Measurements from ENCODE around the gene CHRM4.

The CHRM4 gene

DNA sequence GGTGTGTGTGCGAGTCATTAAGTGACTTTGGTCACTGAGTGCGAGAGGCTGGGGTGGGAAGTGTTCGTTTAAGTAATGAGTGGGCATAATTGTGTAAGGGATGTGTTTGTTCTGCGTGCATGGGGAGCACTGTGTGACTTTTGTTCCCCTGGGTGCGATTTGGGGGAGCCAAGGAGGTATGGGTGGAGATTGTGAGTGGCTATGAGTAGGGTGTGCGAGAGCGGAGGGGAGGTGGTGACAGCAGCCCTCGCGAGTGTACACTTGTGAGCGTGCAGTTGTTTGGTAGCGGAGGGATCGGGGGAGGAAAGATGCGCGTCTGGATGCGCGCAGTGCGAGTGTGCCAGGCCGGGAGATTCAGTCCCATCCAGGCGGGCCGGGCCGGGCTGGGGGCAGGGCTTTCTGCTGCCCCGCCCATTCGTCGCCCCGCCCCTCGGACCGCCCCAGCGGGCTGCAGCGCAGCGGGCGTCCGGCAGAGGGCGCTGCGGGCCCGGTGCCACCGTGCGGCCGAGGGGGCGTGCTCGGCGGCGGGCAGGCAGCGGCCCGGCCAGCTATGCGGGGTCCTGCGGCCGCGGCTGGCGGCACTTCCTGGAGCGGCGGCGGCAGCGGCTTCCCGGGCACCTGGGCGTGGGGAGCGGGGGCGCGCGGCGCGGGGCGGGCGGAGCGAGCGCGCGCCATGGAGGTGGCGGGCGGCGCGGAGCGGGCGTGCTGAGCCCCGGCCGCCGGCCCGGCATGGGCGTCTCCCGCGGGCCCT, 44.5 kb downstream of the CHRM4 start, which contains the start of gene DGKZ:
Gene DGKZ, plus strand, starts transcription at position 578 of the 751 bp plus-strand sequence. CDS start 197 bp downstream, outside the sequence.
- peak; percentile 97 for DNase-seq

- DNase-seq = no peak
Measured at GRCh38 chr11:46345881-46346484, 45.6 kb downstream of the CHRM4 start.

DNA sequence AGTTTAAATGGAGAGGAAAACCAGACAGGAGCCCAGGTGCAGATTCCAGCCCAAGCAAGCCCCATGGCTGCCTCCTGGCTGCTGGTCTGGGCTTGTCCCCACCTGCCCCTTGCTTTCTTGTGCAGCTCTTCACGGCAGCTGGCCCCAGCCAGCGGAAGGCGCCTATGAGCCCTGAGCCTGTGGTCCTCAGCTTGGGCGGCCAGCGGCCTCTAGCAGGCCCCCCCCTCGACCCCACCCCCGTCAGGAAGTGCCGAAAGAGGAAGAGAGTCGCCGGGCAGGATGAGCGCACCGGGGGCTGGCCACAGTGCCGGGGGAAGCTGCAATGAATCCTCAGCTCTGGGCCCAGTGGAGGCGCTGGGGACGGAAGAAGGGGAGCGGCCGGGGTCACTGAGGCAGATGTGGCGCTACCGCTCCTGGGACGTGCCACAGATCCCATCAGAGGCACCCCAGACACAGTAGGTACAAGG, 46.4 kb downstream of the CHRM4 start:
- DNase-seq = no peak

DNA sequence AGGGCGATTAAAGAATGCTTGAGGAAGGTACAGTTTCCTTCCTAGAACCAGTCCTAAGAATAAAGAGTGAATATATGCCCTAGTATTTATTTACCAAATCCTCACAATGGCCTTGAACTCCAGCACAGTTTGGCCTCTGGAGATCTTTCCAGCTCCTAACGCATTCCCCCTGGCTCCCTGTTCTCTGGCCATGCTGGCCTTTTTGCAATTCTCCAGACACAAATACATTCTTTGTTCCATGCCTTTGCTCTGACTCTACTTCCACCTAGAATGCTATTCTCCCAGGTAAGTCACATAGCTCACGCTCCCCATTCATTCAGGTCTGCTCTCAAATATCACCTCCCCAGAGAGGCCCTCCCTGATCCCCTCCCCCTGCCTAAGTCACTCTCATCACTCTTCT, 48.1 kb downstream of the CHRM4 start:
- DNase-seq = no peak

- no peak for DNase-seq
Measured at GRCh38 chr11:46342239-46342638, 49.3 kb downstream of the CHRM4 start.

- no peak for DNase-seq
Measured at GRCh38 chr11:46341454-46341853, 50.1 kb downstream of the CHRM4 start.

DNA sequence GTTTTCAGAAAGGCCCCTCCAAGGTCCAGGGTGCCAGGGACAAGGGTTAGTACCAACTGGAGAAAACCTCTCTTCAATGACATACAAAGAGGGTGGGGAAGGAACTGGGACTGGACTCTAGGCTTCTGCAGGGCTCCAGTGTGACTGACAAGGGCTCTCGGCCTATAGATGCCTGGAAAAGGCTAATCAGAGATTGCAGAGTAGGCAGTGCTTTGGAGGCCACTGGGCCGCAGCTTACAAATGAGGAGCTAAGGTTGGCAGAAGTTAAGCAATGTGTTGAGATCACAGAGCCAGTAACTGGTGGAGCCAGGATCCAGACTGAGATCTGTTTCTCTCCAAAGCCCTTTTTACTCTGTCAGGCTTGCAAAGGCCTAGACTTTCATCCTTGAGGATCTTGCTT, 51.8 kb downstream of the CHRM4 start:
- DNase-seq = no peak

DNA sequence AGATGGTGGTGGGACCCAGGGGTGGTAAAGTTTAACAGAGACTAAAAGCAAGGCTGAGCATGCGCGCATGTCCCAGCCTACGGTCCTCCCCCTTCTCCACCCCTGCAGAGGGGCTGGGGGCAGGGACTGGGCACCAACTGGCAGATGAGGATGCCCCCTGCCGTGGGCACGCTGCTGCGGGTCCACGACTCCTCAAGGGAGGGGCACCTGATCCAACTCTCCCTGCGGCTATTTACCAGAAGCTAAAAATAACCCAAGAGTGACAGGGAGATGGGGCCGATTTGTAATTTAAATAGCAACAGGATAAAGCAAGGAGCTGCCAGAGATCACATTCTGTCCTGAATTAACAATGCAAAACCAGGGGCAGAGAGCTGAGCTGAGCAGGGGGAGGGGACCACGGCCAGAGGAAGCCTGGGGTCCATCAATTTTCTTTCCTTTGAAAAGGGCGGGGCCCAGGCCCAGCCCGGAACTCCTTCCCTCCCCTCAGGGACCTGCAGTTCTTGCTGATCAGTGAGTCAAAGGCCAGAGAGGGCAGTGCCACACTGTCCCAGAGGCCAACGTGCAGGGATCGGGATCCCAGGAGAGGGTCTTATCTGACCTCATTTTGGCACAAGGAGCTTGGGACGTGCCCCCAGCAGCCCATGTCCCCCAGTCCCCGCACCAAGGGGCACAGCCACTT, 52.4 kb downstream of the CHRM4 start:
- DNase-seq = no peak

GRCh38 chr11:46338636-46338987, 53.0 kb downstream of the CHRM4 start:
- no peak for DNase-seq

- no peak for DNase-seq
Measured at GRCh38 chr11:46337626-46338345, 53.8 kb downstream of the CHRM4 start.

DNA sequence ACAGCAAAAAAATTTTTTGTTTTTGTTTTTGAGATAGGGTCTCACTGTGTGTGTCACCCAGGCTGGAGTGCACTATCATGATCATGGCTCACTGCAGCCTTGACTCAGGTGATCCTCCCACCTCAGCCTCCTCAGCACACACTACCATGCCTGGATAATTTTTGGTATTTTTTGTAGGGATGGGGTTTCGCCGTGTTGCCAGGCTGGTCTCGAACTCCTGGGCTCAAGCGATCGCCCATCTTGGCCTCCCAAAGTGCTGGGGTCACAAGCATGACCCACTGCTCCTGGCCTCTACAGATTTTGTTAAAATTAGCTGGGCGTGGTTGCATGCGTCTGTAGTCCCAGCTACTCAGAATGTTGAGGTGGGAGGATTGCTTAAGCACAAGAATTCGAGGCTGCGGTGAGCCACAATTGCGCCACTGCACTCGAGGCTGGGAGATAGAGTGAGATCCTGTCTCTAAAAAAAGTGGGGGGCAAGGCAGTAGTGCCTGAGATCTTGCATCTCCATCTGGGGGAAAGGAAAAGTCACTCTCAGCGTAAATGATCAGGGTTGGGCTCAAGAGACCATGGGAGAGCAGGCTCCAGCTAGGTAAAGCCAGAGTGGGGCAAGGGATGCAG, 54.9 kb downstream of the CHRM4 start:
- DNase-seq = no peak

DNA sequence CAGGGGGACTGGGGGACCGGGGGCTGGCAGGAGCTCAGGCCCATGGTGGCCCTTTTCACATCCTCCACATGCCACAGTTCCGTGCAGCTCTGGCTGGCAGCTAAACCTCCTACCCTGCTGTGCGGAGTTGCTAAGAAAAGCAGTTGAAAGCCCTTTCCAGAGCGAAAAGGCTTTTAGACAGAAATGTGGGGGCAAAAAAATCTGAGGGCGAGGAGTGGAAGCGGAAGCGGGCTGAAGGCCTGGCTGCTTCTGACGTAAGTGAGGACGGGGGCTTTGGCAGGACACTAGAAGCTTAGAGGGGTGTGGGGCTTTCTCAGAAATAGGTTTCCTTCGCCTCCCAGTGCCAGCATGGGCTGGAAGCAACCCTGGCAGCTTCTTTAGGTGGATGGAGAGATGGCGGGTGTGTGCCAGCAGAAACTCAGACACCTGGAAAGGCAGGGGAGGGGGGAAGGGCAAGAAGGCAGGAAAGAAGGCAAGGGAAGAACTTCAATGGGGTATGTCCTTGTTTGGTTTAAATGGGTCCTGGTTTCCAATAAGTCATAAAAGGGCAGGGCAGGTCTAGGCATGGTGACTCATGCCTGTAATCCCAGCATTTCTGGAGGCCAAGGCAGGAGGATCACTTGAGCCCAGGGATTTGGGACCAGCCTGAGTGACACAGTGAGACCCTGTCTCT, 55.5 kb downstream of the CHRM4 start:
- no peak for DNase-seq

DNA sequence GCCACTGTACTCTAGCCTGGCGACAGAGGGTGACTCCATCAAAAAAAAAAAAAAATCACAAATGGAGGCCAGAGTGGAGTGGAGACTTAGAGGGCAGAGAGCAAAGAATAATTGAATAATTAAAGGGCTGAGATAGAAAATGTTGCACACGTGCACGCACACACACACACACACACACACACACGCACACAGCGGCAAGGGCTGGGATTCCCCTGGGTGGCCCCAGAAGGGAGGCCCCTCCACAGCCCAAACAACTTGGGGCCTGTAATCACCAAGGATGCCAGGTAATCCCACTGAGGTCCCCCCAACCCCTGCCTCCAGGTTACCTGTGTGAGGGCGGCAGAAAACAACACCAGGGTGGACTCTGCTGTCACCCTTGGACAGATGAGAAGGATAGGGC, 56.3 kb downstream of the CHRM4 start:
- no peak for DNase-seq

GRCh38 chr11:46334211-46334610, 57.4 kb downstream of the CHRM4 start:
- DNase-seq = no peak
